22Rv1 (cell line): Measurements from ENCODE around the gene PARP14.

Source experiments
- H3K27ac ChIP-seq: fragments of 450-650 bp; 2 replicates; pipeline ENCODE4 v1.5.1; 2017
- CTCF ChIP-seq: fragments of 450-650 bp; IDR thresholded peaks from 2 replicates; pipeline ENCODE4 v1.5.1; 2017; ENCODE audit warnings: mild to moderate bottlenecking
- ZFX ChIP-seq: fragments of 450-650 bp; IDR thresholded peaks from 2 replicates; pipeline ENCODE4 v1.6.1; 2017; ENCODE audit warnings: antibody characterized with exemption, borderline replicate concordance

PARP14 gene

GRCh38 chr3:122689587-122689986 is 8.9 kb downstream of the PARP14 start:
- no peak for TF ChIP-seq CTCF
- TF ChIP-seq ZFX = no peak
- H3K27ac ChIP-seq = no peak overlapping the region

DNA sequence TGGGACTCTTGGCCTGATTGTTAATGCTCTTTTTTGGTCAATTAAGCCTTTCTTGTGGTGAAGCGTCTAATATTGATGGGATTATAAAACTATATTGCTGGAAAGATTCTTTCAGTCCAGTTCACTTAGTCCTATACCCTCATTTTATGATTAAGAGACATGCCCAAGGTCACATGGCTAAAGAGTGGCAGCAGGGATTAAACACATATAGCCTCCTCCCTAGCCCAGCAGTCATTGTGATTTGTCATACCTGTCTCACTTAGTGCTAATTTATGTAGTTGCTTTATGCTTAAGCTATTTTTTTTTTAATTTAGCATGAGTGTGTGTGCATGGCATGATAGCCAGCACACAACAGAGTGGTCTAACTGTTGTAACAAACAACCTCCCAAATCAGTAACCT is 9.5 kb downstream of the PARP14 start:
- TF ChIP-seq ZFX = no peak
- no peak for TF ChIP-seq CTCF
- no peak overlapping the region for H3K27ac ChIP-seq

DNA sequence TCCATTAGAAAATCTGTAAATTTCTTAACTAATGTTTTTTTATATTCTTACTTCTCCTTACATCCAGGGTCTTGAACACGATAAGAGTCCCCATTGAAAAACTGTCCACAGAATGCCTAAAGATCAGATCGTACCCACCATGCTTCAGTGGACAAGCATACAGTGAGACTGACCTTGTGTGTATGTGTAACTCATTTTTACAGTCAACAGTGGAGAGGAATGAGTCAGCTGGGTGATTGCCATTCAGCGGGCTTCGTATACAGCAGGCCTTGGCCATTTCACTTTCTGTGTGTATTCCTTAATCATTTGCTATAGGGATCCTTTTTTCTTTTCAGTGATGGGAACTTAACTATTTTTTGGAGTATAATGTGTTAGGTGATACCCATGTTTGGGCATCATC is 10.6 kb downstream of the PARP14 start:
- no peak overlapping the region for H3K27ac ChIP-seq
- TF ChIP-seq ZFX = no peak
- TF ChIP-seq CTCF = no peak

DNA sequence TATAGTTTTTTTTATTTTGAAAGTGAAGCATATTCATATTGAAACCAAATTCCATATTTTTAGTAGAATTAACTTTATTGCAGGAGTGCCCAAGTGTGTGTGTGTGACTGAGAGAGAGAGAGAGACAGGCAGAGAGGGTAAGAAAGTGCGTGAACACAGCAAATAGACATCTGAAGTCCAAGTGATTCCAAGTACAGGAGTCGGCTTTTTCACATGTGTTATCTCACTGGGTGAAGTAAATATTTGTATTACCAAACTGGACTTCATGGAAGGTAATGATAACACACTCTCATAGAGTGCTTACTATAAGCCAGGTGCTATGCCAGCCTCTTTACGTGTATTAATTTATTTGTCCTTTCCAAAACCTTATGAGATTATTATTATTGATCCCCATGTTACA is 12.0 kb downstream of the PARP14 start:
- no peak for TF ChIP-seq ZFX
- TF ChIP-seq CTCF = no peak
- H3K27ac ChIP-seq = no peak overlapping the region

- TF ChIP-seq ZFX (no peak), CTCF (no peak)
- no peak overlapping the region for H3K27ac ChIP-seq
Observed at GRCh38 chr3:122694966-122695365, 14.3 kb downstream of the PARP14 start.

GRCh38 chr3:122695927-122696561 is 15.4 kb downstream of the PARP14 start:
- no peak overlapping the region for H3K27ac ChIP-seq

More at GRCh38 chr3:122695927-122696561, 15.4 kb downstream of the PARP14 start:
- no peak for TF ChIP-seq CTCF
- no peak for TF ChIP-seq ZFX
